GM23338 (cell line): ENCODE results near the gene EDNRA. TPM values are rescaled to one million over a fixed set of nuclear protein-coding genes. Genes with fewer than 3 reads are reported as not detected.

Source experiments
- ATAC-seq: fragments of 200-7000 bp; cut with Tn5 transposase; 3 replicates; pipeline ENCODE4 v1.9.1; 2020
- DNase-seq: peaks from one replicate; pipeline ENCODE4 v3.0.0-alpha.2; 2015; ENCODE audit warnings: low spot score
- H2AFZ ChIP-seq: fragments of 200-600 bp; sonication (generic); 2 replicates; pipeline ENCODE4 v1.8.0; 2016; ENCODE audit warnings: antibody characterized with exemption, mild to moderate bottlenecking, moderate library complexity
- H3F3A ChIP-seq: fragments of 200-600 bp; sonication (generic); replicated peaks from 2 replicates; pipeline ENCODE4 v1.8.0; 2017; ENCODE audit warnings: antibody characterized with exemption, mixed run types, low read depth
- H3K27ac ChIP-seq: fragments of 200-600 bp; sonication (generic); 2 replicates; pipeline ENCODE4 v1.6.1; 2016; ENCODE audit warnings: low read depth
- H3K27me3 ChIP-seq: fragments of 200-600 bp; sonication (generic); 2 replicates; pipeline ENCODE4 v1.8.0; 2016; ENCODE audit warnings: mild to moderate bottlenecking, mixed run types, moderate library complexity; ENCODE audit not compliant: insufficient read depth
- H3K36me3 ChIP-seq: fragments of 200-600 bp; sonication (generic); 2 replicates; pipeline ENCODE4 v1.8.0; 2016; ENCODE audit warnings: mild to moderate bottlenecking; ENCODE audit not compliant: insufficient read depth
- H3K4me1 ChIP-seq: fragments of 200-600 bp; sonication (generic); 2 replicates; pipeline ENCODE4 v1.8.0; 2016; ENCODE audit warnings: mild to moderate bottlenecking, moderate library complexity; ENCODE audit not compliant: insufficient read depth
- H3K4me2 ChIP-seq: fragments of 200-600 bp; sonication (generic); 2 replicates; pipeline ENCODE4 v1.7.1; 2017; ENCODE audit warnings: mixed run types
- H3K4me3 ChIP-seq: fragments of 200-600 bp; sonication (generic); 2 replicates; pipeline ENCODE4 v1.6.1; 2016; ENCODE audit warnings: mixed run types
- H3K79me2 ChIP-seq: fragments of 200-600 bp; sonication (generic); replicated peaks from 2 replicates; pipeline ENCODE4 v1.8.0; 2017; ENCODE audit warnings: mild to moderate bottlenecking; ENCODE audit not compliant: insufficient read depth
- H3K9me2 ChIP-seq: fragments of 200-600 bp; sonication (generic); 2 replicates; pipeline ENCODE4 v1.8.0; 2017; ENCODE audit not compliant: insufficient read depth
- H4K20me1 ChIP-seq: fragments of 200-600 bp; sonication (generic); replicated peaks from 2 replicates; pipeline ENCODE4 v1.8.0; 2017; ENCODE audit warnings: mild to moderate bottlenecking; ENCODE audit not compliant: insufficient read depth
- H3K27ac Mint-ChIP-seq: 2 replicates; pipeline ENCODE4 v1.8.0; 2020; ENCODE audit warnings: inconsistent platforms, mild to moderate bottlenecking, moderate library complexity, mixed read lengths
- H3K27me3 Mint-ChIP-seq: 3 replicates; pipeline ENCODE4 v1.8.0; 2022; ENCODE audit warnings: low read depth, mild to moderate bottlenecking, moderate library complexity, mixed read lengths, inconsistent platforms; ENCODE audit not compliant: insufficient read depth, poor library complexity
- H3K36me3 Mint-ChIP-seq: 3 replicates; pipeline ENCODE4 v1.8.0; 2021; ENCODE audit warnings: low read depth, mild to moderate bottlenecking, inconsistent platforms, moderate library complexity, mixed read lengths
- H3K4me1 Mint-ChIP-seq: 3 replicates; pipeline ENCODE4 v1.8.0; 2020; ENCODE audit warnings: mild to moderate bottlenecking, inconsistent platforms, mixed read lengths
- H3K4me3 Mint-ChIP-seq: 3 replicates; pipeline ENCODE4 v1.8.0; 2021; ENCODE audit warnings: moderate library complexity, mild to moderate bottlenecking, inconsistent platforms, mixed read lengths
- H3K9me3 Mint-ChIP-seq: 3 replicates; pipeline ENCODE4 v1.8.0; 2020; ENCODE audit warnings: moderate library complexity, mild to moderate bottlenecking, inconsistent platforms, mixed read lengths
- EZH2 ChIP-seq: fragments of 200-600 bp; sonication (generic); IDR thresholded peaks from one replicate; pipeline ENCODE4 v1.8.0; 2017; ENCODE audit warnings: antibody characterized with exemption, mild to moderate bottlenecking, low read depth; ENCODE audit not compliant: unreplicated experiment
- EZH2phosphoT487 ChIP-seq: fragments of 200-600 bp; sonication (generic); IDR thresholded peaks from one replicate; pipeline ENCODE4 v1.8.1; 2018; ENCODE audit warnings: antibody characterized with exemption; ENCODE audit not compliant: unreplicated experiment
- JUNB ChIP-seq: IDR thresholded peaks from one replicate; pipeline ENCODE4 v1.6.1; 2016; ENCODE audit warnings: antibody characterized with exemption; ENCODE audit not compliant: unreplicated experiment
- ZNF331 ChIP-seq: fragments of 250-450 bp; sonication (Bioruptor Pico); IDR thresholded peaks from 2 replicates; pipeline ENCODE4 v1.5.0; 2020; ENCODE audit warnings: low read depth, mild to moderate bottlenecking, moderate library complexity
- polyA plus RNA-seq: library from polyadenylated mRNA; unstranded; fragments of >200 nt; fragmentation: Nextera tagmentation; extraction: Ambion mirVana; gene quantifications from 2 replicates; pipeline ENCODE4 v1.2.1, GENCODE V29; 2016
- total RNA-seq: library from RNA; depleted of rRNA; stranded (reverse); fragments of >200 nt; shearing (Covaris generic); gene quantifications from 2 replicates; pipeline ENCODE4 v1.2.3, GENCODE V29; 2014
- TF ChIP-seq, protein P1 (sequence below): IDR thresholded peaks from 2 replicates; pipeline ENCODE4 v1.6.1; 2016; ENCODE audit warnings: antibody characterized with exemption
- TF ChIP-seq, protein P2 (sequence below): fragments of 250-450 bp; sonication (Bioruptor Pico); IDR thresholded peaks from 2 replicates; pipeline ENCODE4 v1.5.0; 2020; ENCODE audit warnings: mild to moderate bottlenecking, moderate library complexity

EDNRA gene
- total and polyA plus RNA-seq, 2 experiments from 2014 or later: 1.5 to 5.0 TPM

DNA sequence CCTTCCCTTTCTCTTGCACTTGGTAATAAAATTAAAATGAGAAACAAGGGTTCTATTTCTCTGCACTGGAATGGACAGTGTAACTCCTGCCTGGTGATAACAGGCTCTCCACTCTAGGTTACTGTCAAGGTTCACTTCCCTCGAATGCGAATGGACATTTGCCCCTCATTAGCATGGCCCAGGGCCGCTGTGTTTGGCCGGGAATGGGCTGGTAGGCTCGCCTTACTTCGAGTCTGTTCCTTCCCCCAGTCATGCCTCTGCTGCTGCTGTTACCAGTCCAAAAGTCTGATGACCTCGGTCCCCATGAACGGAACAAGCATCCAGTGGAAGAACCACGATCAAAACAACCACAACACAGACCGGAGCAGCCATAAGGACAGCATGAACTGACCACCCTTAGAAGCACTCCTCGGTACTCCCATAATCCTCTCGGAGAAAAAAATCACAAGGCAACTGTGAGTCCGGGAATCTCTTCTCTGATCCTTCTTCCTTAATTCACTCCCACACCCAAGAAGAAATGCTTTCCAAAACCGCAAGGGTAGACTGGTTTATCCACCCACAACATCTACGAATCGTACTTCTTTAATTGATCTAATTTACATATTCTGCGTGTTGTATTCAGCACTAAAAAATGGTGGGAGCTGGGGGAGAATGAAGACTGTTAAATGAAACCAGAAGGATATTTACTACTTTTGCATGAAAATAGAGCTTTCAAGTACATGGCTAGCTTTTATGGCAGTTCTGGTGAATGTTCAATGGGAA, 61.5 kb downstream of the EDNRA start:
- H3K4me2 ChIP-seq: no peak overlapping the region
- H3K27ac ChIP-seq: no peak overlapping the region
- peaks cover 12% of the 10 kb centered on the region; the same call in 1 of the 2 replicates for H3K9me2 ChIP-seq
- H3K27ac Mint-ChIP-seq: no peak overlapping the region
- H3K4me1 ChIP-seq: 0 out of 2 replicates have a peak, but pooled peaks cover 4% of the 10 kb centered on the region
- no peaks in the 10 kb centered on the region for H3F3A ChIP-seq
- no peaks in the 10 kb centered on the region for H3K36me3 Mint-ChIP-seq
- no peaks in the 10 kb centered on the region for H4K20me1 ChIP-seq
- ATAC-seq (no peak; the same call in 2 of the 3 replicates), DNase-seq (peak; percentile 10)
- H3K4me3 Mint-ChIP-seq: no peak overlapping the region
- TF ChIP-seq JUNB: no peak
- H3K27me3 Mint-ChIP-seq: no peaks in the 10 kb centered on the region
- no peaks in the 10 kb centered on the region for H3K79me2 ChIP-seq
- H3K4me3 ChIP-seq: no peak overlapping the region
- peak overlapping the region; percentile 80 for H2AFZ ChIP-seq
- no peaks in the 10 kb centered on the region; the same call in 1 of the 2 replicates for H3K36me3 ChIP-seq
- peaks cover 8% of the 10 kb centered on the region; the same call in 2 of the 3 replicates for H3K4me1 Mint-ChIP-seq
- no peaks in the 10 kb centered on the region for H3K9me3 Mint-ChIP-seq
- no peaks in the 10 kb centered on the region for H3K27me3 ChIP-seq

DNA sequence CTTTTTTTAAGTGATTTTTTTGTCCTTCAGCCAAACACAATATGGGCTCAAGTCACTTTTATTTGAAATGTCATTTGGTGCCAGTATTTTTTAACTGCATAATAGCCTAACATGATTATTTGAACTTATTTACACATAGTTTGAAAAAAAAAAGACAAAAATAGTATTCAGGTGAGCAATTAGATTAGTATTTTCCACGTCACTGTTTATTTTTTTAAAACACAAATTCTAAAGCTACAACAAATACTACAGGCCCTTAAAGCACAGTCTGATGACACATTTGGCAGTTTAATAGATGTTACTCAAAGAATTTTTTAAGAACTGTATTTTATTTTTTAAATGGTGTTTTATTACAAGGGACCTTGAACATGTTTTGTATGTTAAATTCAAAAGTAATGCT, 62.1 kb downstream of the EDNRA start:
- ATAC-seq (no peak), DNase-seq (no peak)
- Histone ChIP-seq H3K79me2 (no peaks in the 10 kb centered on the region), H3K27me3 (no peaks in the 10 kb centered on the region), H4K20me1 (no peaks in the 10 kb centered on the region), H3K9me2 (peaks cover 12% of the 10 kb centered on the region; the same call in 1 of the 2 replicates), H2AFZ (no peak overlapping the region), H3K36me3 (no peaks in the 10 kb centered on the region; the same call in 1 of the 2 replicates), H3K27ac (no peak overlapping the region), H3F3A (no peaks in the 10 kb centered on the region), H3K4me3 (no peak overlapping the region), H3K4me1 (0 out of 2 replicates have a peak, but pooled peaks cover 4% of the 10 kb centered on the region), H3K4me2 (no peak overlapping the region)
- H3K27me3 Mint-ChIP-seq: no peaks in the 10 kb centered on the region
- no peak overlapping the region for H3K4me3 Mint-ChIP-seq
- H3K9me3 Mint-ChIP-seq: no peaks in the 10 kb centered on the region
- H3K27ac Mint-ChIP-seq: no peak overlapping the region
- peaks cover 8% of the 10 kb centered on the region; the same call in 2 of the 3 replicates for H3K4me1 Mint-ChIP-seq
- TF ChIP-seq, protein P1, sequence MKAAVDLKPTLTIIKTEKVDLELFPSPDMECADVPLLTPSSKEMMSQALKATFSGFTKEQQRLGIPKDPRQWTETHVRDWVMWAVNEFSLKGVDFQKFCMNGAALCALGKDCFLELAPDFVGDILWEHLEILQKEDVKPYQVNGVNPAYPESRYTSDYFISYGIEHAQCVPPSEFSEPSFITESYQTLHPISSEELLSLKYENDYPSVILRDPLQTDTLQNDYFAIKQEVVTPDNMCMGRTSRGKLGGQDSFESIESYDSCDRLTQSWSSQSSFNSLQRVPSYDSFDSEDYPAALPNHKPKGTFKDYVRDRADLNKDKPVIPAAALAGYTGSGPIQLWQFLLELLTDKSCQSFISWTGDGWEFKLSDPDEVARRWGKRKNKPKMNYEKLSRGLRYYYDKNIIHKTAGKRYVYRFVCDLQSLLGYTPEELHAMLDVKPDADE: no peak
- TF ChIP-seq EZH2 (no peak), EZH2phosphoT487 (no peak), ZNF331 (CRISPR knock-in tag) (no peak), JUNB (no peak)
- TF ChIP-seq, protein P2, sequence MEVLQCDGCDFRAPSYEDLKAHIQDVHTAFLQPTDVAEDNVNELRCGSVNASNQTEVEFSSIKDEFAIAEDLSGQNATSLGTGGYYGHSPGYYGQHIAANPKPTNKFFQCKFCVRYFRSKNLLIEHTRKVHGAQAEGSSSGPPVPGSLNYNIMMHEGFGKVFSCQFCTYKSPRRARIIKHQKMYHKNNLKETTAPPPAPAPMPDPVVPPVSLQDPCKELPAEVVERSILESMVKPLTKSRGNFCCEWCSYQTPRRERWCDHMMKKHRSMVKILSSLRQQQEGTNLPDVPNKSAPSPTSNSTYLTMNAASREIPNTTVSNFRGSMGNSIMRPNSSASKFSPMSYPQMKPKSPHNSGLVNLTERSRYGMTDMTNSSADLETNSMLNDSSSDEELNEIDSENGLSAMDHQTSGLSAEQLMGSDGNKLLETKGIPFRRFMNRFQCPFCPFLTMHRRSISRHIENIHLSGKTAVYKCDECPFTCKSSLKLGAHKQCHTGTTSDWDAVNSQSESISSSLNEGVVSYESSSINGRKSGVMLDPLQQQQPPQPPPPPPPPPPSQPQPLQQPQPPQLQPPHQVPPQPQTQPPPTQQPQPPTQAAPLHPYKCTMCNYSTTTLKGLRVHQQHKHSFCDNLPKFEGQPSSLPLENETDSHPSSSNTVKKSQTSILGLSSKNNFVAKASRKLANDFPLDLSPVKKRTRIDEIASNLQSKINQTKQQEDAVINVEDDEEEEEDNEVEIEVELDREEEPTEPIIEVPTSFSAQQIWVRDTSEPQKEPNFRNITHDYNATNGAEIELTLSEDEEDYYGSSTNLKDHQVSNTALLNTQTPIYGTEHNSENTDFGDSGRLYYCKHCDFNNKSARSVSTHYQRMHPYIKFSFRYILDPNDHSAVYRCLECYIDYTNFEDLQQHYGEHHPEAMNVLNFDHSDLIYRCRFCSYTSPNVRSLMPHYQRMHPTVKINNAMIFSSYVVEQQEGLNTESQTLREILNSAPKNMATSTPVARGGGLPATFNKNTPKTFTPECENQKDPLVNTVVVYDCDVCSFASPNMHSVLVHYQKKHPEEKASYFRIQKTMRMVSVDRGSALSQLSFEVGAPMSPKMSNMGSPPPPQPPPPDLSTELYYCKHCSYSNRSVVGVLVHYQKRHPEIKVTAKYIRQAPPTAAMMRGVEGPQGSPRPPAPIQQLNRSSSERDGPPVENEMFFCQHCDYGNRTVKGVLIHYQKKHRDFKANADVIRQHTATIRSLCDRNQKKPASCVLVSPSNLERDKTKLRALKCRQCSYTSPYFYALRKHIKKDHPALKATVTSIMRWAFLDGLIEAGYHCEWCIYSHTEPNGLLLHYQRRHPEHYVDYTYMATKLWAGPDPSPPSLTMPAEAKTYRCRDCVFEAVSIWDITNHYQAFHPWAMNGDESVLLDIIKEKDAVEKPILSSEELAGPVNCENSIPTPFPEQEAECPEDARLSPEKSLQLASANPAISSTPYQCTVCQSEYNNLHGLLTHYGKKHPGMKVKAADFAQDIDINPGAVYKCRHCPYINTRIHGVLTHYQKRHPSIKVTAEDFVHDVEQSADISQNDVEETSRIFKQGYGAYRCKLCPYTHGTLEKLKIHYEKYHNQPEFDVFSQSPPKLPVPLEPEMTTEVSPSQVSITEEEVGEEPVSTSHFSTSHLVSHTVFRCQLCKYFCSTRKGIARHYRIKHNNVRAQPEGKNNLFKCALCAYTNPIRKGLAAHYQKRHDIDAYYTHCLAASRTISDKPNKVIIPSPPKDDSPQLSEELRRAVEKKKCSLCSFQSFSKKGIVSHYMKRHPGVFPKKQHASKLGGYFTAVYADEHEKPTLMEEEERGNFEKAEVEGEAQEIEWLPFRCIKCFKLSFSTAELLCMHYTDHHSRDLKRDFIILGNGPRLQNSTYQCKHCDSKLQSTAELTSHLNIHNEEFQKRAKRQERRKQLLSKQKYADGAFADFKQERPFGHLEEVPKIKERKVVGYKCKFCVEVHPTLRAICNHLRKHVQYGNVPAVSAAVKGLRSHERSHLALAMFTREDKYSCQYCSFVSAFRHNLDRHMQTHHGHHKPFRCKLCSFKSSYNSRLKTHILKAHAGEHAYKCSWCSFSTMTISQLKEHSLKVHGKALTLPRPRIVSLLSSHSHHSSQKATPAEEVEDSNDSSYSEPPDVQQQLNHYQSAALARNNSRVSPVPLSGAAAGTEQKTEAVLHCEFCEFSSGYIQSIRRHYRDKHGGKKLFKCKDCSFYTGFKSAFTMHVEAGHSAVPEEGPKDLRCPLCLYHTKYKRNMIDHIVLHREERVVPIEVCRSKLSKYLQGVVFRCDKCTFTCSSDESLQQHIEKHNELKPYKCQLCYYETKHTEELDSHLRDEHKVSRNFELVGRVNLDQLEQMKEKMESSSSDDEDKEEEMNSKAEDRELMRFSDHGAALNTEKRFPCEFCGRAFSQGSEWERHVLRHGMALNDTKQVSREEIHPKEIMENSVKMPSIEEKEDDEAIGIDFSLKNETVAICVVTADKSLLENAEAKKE (CRISPR knock-in tag): no peak
- no peaks in the 10 kb centered on the region for H3K36me3 Mint-ChIP-seq
